ENCODE results near the gene TEX13D.

The TEX13D gene

DNA sequence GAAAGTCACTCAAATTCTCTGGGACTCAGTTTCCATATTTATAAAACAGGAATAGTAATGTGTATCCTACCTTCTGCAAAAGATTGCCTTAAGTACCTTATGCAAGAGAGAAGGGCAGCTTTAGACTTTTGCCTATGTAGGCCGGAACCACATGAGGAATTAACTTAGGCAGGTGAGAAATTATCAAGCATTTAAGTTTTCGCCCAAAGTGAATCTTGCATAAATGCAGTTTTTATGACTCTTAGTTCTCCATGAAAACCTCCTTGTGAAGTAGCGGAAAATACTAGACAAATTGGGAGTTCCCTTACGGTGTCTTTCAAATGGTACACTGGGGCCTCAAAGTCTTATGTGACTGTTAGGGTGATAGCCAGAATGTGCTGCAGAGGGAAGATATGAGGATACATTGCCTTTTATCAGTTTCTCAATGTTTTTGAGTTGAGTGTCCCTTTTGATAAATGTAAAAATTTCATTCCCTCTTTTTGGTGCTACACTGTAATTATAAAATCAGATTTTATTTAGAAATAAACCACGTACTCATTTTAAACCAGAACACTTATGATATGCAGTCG, 16.5 kb downstream of the TEX13D start:
- DNase-seq = no peak

DNA sequence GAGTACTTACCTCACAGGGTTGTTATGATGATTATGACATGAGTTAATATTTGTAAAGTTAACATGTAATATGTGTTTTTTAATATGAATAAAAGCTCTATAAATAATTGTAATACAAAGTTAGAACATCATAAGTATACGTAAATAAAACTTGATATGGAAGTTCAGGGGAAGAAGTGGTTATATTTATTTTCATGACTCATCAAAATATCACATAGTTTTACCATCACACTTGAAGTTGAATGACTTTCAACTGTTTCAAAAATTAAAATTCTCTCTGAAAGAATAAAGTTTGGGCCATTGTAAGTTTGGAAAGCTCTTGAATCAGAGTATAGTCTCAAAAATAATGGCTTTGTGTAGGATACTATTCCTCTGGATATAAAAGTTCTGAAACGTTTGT, 22.2 kb downstream of the TEX13D start:
- DNase-seq = no peak

DNA sequence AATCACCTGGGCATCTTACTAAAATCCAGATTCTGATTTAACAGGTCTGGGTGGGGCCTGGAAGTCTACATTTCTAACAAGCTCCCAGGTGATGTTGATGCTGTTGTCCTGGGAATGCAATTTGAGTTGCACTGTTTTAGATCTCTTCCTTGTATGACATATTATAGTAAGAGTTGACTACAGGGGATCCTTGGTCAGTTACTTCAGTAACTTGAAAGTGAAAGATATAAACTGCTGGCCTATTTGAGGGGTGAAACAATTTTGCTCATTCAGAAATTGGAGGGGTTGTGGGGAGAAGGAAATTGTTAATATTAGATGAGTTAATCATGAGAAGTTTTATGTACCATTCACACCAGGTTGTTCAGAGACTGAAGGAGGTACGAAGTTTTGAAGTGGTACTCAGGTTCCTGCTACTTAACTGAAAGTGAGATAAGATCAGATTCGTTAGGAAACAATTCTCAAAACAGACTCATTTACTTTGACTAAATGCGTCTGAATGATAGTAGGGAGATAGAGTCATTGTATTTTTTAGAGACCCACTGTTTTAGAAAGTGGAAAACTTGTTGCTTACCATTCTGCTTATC, 26.4 kb downstream of the TEX13D start:
- no peak for DNase-seq

DNA sequence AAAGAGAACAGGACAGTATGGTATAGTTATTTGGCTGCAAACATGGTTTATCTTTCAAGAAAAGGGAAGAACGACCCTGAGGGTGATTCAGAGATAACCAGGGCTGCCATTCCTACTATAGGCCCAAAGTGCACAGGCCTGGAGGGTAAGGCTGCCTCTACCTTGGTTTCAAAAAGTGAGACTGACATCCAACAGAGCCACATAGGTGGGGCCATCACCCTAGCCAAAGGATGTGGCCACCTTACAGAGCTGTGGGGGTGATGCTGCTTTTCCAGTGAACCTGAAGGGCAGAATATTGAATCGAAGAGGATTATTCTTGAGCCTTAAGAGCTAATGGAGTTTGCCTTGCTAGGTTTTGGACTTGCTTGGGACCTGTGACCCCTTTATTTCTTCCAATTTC, 29.6 kb downstream of the TEX13D start:
- peak; percentile 5 for DNase-seq

DNA sequence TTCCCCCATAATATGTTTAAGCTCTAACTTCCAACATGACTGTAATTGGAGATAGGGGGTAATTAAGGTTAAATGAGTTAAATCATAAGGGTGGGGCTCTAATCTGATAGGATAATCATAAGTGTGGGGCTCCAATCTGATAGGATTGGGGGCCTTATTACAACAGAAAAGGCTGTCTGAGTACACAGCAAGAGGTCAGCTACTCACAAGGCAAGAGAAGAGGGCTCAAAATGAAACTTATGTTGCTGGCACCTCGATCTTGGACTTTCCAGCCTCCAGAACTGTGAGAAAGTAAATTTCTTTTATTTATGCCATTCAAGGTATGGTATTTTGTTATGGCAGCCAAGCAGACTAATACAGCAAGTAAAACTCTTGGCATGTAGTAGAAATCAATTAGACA, 30.3 kb downstream of the TEX13D start:
- no peak for DNase-seq

DNA sequence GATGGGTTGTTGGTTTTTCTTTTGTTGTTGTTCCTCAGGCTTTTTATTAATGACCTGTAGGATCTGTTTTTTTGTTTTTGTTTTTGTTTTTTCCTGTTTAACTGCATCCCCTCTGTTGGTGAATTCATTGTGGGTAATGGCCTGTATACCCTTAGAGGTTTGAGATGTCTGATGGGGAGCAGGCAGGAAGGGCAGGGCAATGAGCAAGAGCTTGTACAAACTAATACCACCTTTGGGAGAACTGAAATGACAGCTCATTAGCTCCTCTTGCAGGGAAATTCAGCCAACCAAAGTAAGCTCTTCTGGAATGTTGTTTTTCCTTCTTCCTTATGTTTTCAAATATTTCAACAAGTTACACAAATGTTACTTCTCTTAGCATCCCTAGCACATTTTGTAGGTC, 37.3 kb downstream of the TEX13D start:
- DNase-seq = no peak

DNA sequence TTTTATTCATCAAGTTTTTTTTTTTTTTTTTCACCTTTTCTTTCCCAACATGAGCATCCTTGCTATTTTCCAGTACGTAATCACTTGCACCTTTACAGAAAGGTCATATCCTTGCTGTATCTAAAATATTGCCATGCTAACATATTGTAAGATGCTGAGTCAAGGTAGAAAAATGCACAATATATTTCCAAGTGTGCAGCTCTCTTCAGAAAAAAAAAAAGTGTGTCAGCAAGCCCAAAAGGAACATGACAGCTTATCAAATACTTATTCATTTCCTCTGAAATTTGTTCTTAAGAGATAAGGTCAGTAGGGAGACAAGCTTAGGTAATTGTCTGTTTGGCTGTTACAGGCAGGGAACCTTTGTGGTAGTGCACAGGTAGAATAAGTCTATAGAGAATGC, 40.9 kb downstream of the TEX13D start:
- no peak for DNase-seq

DNA sequence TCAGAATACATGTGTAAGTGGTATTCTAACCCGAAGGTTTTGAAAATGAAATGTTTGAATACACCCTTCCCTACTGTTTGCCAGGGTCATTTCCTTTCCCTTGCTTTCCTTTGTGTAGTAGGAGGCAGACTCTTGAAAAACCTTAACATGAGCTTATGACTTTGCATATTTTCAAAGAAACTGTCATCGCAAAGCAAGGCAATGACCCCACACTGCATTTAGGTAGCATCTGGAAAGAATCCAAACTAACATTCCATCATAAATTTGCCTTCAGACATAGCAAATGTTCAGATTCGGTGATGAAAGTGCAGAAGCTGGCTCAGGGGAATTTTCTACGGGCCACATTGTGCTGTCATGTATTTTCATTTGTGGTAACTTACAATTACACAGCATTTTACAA, 46.2 kb downstream of the TEX13D start:
- DNase-seq = no peak

DNA sequence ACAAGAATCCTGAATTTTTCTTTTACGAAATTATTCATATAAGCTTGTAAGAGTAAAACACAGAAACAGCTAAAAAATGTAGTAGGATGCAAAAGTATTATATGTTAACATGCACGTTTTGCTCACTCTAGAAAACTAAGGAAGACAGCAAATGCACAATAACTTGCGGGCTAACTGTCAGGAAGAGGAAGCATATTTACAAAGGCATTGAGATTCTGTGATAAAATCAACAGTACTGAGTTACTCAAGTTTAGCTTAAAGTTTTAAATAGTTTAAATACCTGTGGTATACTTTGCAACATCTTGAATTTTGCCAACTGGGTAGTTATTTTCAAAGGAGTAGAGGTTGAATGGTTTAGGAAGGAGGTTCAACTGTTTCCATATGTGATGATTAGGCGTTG, 50.9 kb downstream of the TEX13D start:
- no peak for DNase-seq

DNA sequence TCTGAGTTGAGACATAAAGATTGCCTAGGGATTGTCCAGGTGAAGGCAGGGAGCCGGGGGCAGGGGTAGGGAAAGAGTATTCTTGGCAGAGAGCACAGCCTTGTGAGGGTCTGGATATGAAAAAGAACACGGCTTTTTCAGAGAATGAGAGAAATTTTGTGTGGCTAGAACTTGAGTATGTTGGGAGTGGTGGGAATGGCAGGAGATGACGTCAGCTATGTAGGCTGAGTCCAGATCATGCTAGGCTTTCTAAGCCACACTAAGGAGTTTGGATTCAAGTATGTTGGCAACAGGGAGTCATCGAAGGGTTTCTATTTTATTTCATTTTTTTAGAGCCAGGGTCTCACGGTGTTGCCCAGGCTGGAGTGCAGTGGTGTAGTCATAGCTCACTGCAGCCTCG, 53.9 kb downstream of the TEX13D start:
- DNase-seq = no peak

Measured in activated gamma-delta T cell treated with Interleukin-2 at 50 U/mL for 16 hours (primary cell).